Trophoblast cell (in vitro differentiated cells and primary cell): ENCODE results near the gene TMEM221.

Source experiments
- DNase-seq, 2 donors: peaks; one replicate each; pipeline ENCODE4 v3.0.0-alpha.2; 2016
- H2AFZ ChIP-seq: 2 replicates; pipeline ENCODE4 v1.6.1; 2013; ENCODE audit warnings: low read length, moderate library complexity, mild to moderate bottlenecking; ENCODE audit not compliant: insufficient read depth, poor library complexity
- H2AK5ac ChIP-seq: 2 replicates; pipeline ENCODE4 v1.6.1; 2013; ENCODE audit warnings: mild to moderate bottlenecking, low read length
- H2BK120ac ChIP-seq: 2 replicates; pipeline ENCODE4 v1.6.1; 2013; ENCODE audit warnings: low read length, mild to moderate bottlenecking, moderate library complexity; ENCODE audit not compliant: insufficient read depth, poor library complexity
- H2BK12ac ChIP-seq: 2 replicates; pipeline ENCODE4 v1.6.1; 2013; ENCODE audit warnings: mild to moderate bottlenecking, low read length, moderate library complexity
- H2BK5ac ChIP-seq: 2 replicates; pipeline ENCODE4 v1.6.1; 2013; ENCODE audit warnings: low read length, low read depth, moderate library complexity, mild to moderate bottlenecking; ENCODE audit not compliant: poor library complexity
- H3K14ac ChIP-seq: 2 replicates; pipeline ENCODE4 v1.6.1; 2013; ENCODE audit warnings: mild to moderate bottlenecking, low read length
- H3K18ac ChIP-seq: 2 replicates; pipeline ENCODE4 v1.6.1; 2013; ENCODE audit warnings: mild to moderate bottlenecking, low read length
- H3K23ac ChIP-seq: 2 replicates; pipeline ENCODE4 v1.6.1; 2013; ENCODE audit warnings: low read length
- H3K27ac ChIP-seq: 2 replicates; pipeline ENCODE4 v1.5.1; 2013; ENCODE audit warnings: low read depth, mild to moderate bottlenecking, inconsistent platforms, low read length, moderate library complexity
- H3K27me3 ChIP-seq: 2 replicates; pipeline ENCODE4 v1.6.1; 2013; ENCODE audit warnings: inconsistent platforms, mild to moderate bottlenecking, low read length, moderate library complexity; ENCODE audit not compliant: insufficient read depth
- H3K36me3 ChIP-seq, 2 experiments: 1 replicate in 1 of 2; 2 replicates in 1 of 2; pipeline ENCODE4 v1.6.1; 2013; ENCODE audit warnings: low read length in 2 of 2, mild to moderate bottlenecking in 2 of 2, moderate library complexity in 1 of 2; ENCODE audit not compliant: insufficient read depth in 2 of 2, control insufficient read depth in 1 of 2
- H3K4ac ChIP-seq: 2 replicates; pipeline ENCODE4 v1.6.1; 2013; ENCODE audit warnings: low read depth, mild to moderate bottlenecking, low read length, moderate library complexity
- H3K4me1 ChIP-seq, 2 experiments: 1 replicate in 1 of 2; 2 replicates in 1 of 2; pipeline ENCODE4 v1.6.1; 2013; ENCODE audit warnings: low read length in 2 of 2, mild to moderate bottlenecking in 2 of 2, moderate library complexity in 1 of 2; ENCODE audit not compliant: insufficient read depth in 2 of 2, control insufficient read depth in 1 of 2
- H3K4me2 ChIP-seq: 2 replicates; pipeline ENCODE4 v1.6.1; 2013; ENCODE audit warnings: inconsistent platforms, mild to moderate bottlenecking, low read length, moderate library complexity
- H3K4me3 ChIP-seq: 2 replicates; pipeline ENCODE4 v1.5.1; 2013; ENCODE audit warnings: mild to moderate bottlenecking, low read depth, low read length, inconsistent platforms
- H3K79me1 ChIP-seq: one replicate; pipeline ENCODE4 v1.6.1; 2013; ENCODE audit warnings: low read length
- H3K79me2 ChIP-seq: 2 replicates; pipeline ENCODE4 v1.6.1; 2013; ENCODE audit warnings: low read length, mild to moderate bottlenecking; ENCODE audit not compliant: control insufficient read depth, insufficient read depth, poor library complexity
- H3K9ac ChIP-seq: 2 replicates; pipeline ENCODE4 v1.6.1; 2013; ENCODE audit warnings: mild to moderate bottlenecking, low read length
- H3K9me3 ChIP-seq: 2 replicates; pipeline ENCODE4 v1.6.1; 2013; ENCODE audit warnings: low read depth, mild to moderate bottlenecking, control low read depth, inconsistent platforms, low read length; ENCODE audit not compliant: insufficient read depth
- H4K12ac ChIP-seq: 2 replicates; pipeline ENCODE4 v1.6.1; 2013; ENCODE audit warnings: low read depth, mild to moderate bottlenecking, low read length, moderate library complexity
- H4K8ac ChIP-seq: 2 replicates; pipeline ENCODE4 v1.6.1; 2013; ENCODE audit warnings: low read depth, mild to moderate bottlenecking, low read length, moderate library complexity
- H4K91ac ChIP-seq: one replicate; pipeline ENCODE4 v1.6.1; 2013; ENCODE audit warnings: low read depth, mild to moderate bottlenecking, low read length, moderate library complexity
- WGBS: extraction: QIAGEN DNeasy Blood & Tissue Kit; methylation state at CpG from one replicate; pipeline ENCODE4 v1.1.7; 2013; ENCODE audit warnings: missing lambda C conversion rate; ENCODE audit not compliant: insufficient read length, insufficient coverage; ENCODE audit errors: extremely low coverage; 5-methylcytosine and 5-hydroxymethylcytosine counted together

TMEM221 gene

GRCh38 chr19:17394891-17395415 is 53.5 kb downstream of the TMEM221 start:
- H4K8ac ChIP-seq: peak overlapping the region; percentile 20
- no peak overlapping the region for H3K4me2 ChIP-seq
- peak overlapping the region; percentile 25 for H4K91ac ChIP-seq
- no peak overlapping the region for H4K12ac ChIP-seq
- no peak overlapping the region for H3K27ac ChIP-seq
- H3K18ac ChIP-seq: no peak overlapping the region
- H2BK12ac ChIP-seq: no peak overlapping the region
- no peak overlapping the region for H2BK120ac ChIP-seq
- H3K9me3 ChIP-seq: no peaks in the 10 kb centered on the region
- H2BK5ac ChIP-seq: no peak overlapping the region
- no peak overlapping the region for H3K4ac ChIP-seq
- H3K79me1 ChIP-seq: no peaks in the 10 kb centered on the region
- H3K79me2 ChIP-seq: no peaks in the 10 kb centered on the region
- H2AK5ac ChIP-seq: no peak overlapping the region
- peaks cover 4% of the 10 kb centered on the region for H3K27me3 ChIP-seq
- peak; percentile 51 to 81 for DNase-seq
- H3K4me1 ChIP-seq: peaks cover 6 to 10% of the 10 kb centered on the region in 2 experiments
- H3K14ac ChIP-seq: no peak overlapping the region
- WGBS: no CpG with 5 or more reads among the region's 19 CpGs
- no peaks in the 10 kb centered on the region for H3K36me3 ChIP-seq
- H3K23ac ChIP-seq: no peak overlapping the region
- no peak overlapping the region for H3K9ac ChIP-seq
- H3K4me3 ChIP-seq: no peak overlapping the region
- peak overlapping the region; percentile 6 for H2AFZ ChIP-seq

GRCh38 chr19:17393914-17394313 is 54.6 kb downstream of the TMEM221 start, which contains the start of gene CCDC194:
Gene CCDC194 (minus strand): TSS chr19:17394196. CDS start chr19:17394158, 38 bp downstream.
- H3K4me1 ChIP-seq: peaks cover 6 to 10% of the 10 kb centered on the region in 2 experiments
- H2AFZ ChIP-seq: no peak within 1 kb of the TSS
- H2BK12ac ChIP-seq: no peak within 1 kb of the TSS
- H3K9ac ChIP-seq: no peak within 1 kb of the TSS
- H3K14ac ChIP-seq: no peak within 1 kb of the TSS
- no peak within 1 kb of the TSS for H4K91ac ChIP-seq
- no peaks in the 10 kb centered on the region for H3K9me3 ChIP-seq
- no peaks in the 10 kb centered on the region for H3K79me2 ChIP-seq
- no peak within 1 kb of the TSS for H2BK120ac ChIP-seq
- H3K79me1 ChIP-seq: no peaks in the 10 kb centered on the region
- peak within 1 kb of the TSS; percentile 11 for H4K8ac ChIP-seq
- H3K27ac ChIP-seq: no peak within 1 kb of the TSS
- H3K36me3 ChIP-seq: no peaks in the 10 kb centered on the region
- DNase-seq: no peak
- H2BK5ac ChIP-seq: no peak within 1 kb of the TSS
- no peak within 1 kb of the TSS for H3K18ac ChIP-seq
- H4K12ac ChIP-seq: no peak within 1 kb of the TSS
- WGBS: no CpG with 5 or more reads among the region's 41 CpGs
- H3K4me2 ChIP-seq: no peak within 1 kb of the TSS
- H3K27me3 ChIP-seq: peaks cover 6% of the 10 kb centered on the region
- H2AK5ac ChIP-seq: no peak within 1 kb of the TSS
- no peak within 1 kb of the TSS for H3K4me3 ChIP-seq
- no peak within 1 kb of the TSS for H3K4ac ChIP-seq
- no peak within 1 kb of the TSS for H3K23ac ChIP-seq

GRCh38 chr19:17393002-17393401 is 55.5 kb downstream of the TMEM221 start:
- no peak overlapping the region for H3K18ac ChIP-seq
- H4K8ac ChIP-seq: no peak overlapping the region
- no peak overlapping the region for H2BK5ac ChIP-seq
- no peak overlapping the region for H3K4me2 ChIP-seq
- H3K27ac ChIP-seq: no peak overlapping the region
- no peak overlapping the region for H2AK5ac ChIP-seq
- no peak overlapping the region for H4K91ac ChIP-seq
- H3K4me1 ChIP-seq: peaks cover 6 to 10% of the 10 kb centered on the region in 2 experiments
- H2BK120ac ChIP-seq: no peak overlapping the region
- no peaks in the 10 kb centered on the region for H3K79me1 ChIP-seq
- no peak overlapping the region for H4K12ac ChIP-seq
- no peak overlapping the region for H2AFZ ChIP-seq
- H3K27me3 ChIP-seq: peaks cover 6% of the 10 kb centered on the region
- no peak overlapping the region for H3K23ac ChIP-seq
- H3K36me3 ChIP-seq: no peaks in the 10 kb centered on the region
- H3K9me3 ChIP-seq: no peaks in the 10 kb centered on the region
- no CpG with 5 or more reads among the region's 2 CpGs for WGBS
- H2BK12ac ChIP-seq: no peak overlapping the region
- DNase-seq: no peak
- no peak overlapping the region for H3K14ac ChIP-seq
- H3K4ac ChIP-seq: no peak overlapping the region
- H3K79me2 ChIP-seq: no peaks in the 10 kb centered on the region
- no peak overlapping the region for H3K4me3 ChIP-seq
- H3K9ac ChIP-seq: no peak overlapping the region

- Histone ChIP-seq H3K14ac (no peak overlapping the region), H3K4me2 (peak overlapping the region; percentile 90), H2AFZ (peak overlapping the region; percentile 92), H4K12ac (no peak overlapping the region), H3K4me1 (peaks cover 6 to 10% of the 10 kb centered on the region in 2 experiments), H3K9me3 (no peaks in the 10 kb centered on the region), H3K36me3 (no peaks in the 10 kb centered on the region), H3K4me3 (no peak overlapping the region), H3K27ac (no peak overlapping the region), H2BK12ac (no peak overlapping the region), H3K18ac (no peak overlapping the region), H3K4ac (no peak overlapping the region), H3K23ac (no peak overlapping the region), H2BK5ac (no peak overlapping the region), H3K79me1 (no peaks in the 10 kb centered on the region), H3K79me2 (no peaks in the 10 kb centered on the region), H4K91ac (no peak overlapping the region), H3K9ac (no peak overlapping the region), H4K8ac (peak overlapping the region; percentile 77), H2BK120ac (no peak overlapping the region), H2AK5ac (no peak overlapping the region), H3K27me3 (peaks cover 6% of the 10 kb centered on the region)
- no CpG with 5 or more reads among the region's 26 CpGs for WGBS
- DNase-seq: no peak
Observed at GRCh38 chr19:17391371-17392151, 56.9 kb downstream of the TMEM221 start.
